GM12878 (cell line): ENCODE results near the gene FFAR2. TPM values are rescaled to one million over a fixed set of nuclear protein-coding genes. Genes with fewer than 3 reads are reported as not detected.

Experiments
- ATAC-seq: fragments of 200-7000 bp; cut with Tn5 transposase; 3 replicates; pipeline ENCODE4 v1.9.1; 2020; ENCODE audit warnings: mild to moderate bottlenecking, moderate library complexity
- BruUV-seq: library from RNA; stranded (reverse); fragments of 400-500 nt; replicated peaks from 2 replicates; lab custom pipeline; 2021; lab: Mats Ljungman, UMichigan
- CTCF ChIA-PET: fragments of 300-600 bp; sonication (Branson Sonifier 250); formaldehyde crosslinking; extraction: SDS; loops from one replicate; lab custom pipeline; 2021; ENCODE audit warnings: inconsistent platforms; lab: Yijun Ruan, JAX
- POLR2A ChIA-PET: fragments of 350-600 bp; formaldehyde crosslinking; extraction: SDS; loops from one replicate; lab custom pipeline; 2021; ENCODE audit warnings: inconsistent platforms; lab: Charles Lee
- RAD21 ChIA-PET: fragments of 300-600 bp; sonication (Branson Sonifier 250); formaldehyde crosslinking; loops from one replicate; lab custom pipeline; 2023; ENCODE audit warnings: antibody characterized with exemption; ENCODE audit not compliant: unreplicated experiment; lab: Charles Lee
- SMC1A ChIA-PET: fragments of 300-600 bp; sonication (Branson Sonifier 250); formaldehyde crosslinking; loops from one replicate; lab custom pipeline; 2023; ENCODE audit not compliant: unreplicated experiment, uncharacterized antibody; lab: Charles Lee
- DNase-seq: peaks from one replicate; pipeline ENCODE4 v3.0.0-alpha.2; 2011; ENCODE audit warnings: low read depth, low spot score
- FAIRE-seq: peaks from 3 replicates; lab custom pipeline; 2011; peaks lifted over from hg19 to GRCh38; lab: Jason Lieb, UNC
- H2AFZ ChIP-seq: 2 replicates; pipeline ENCODE4 v1.6.0; 2011; ENCODE audit warnings: low read depth, low read length, control low read depth; ENCODE audit not compliant: control insufficient read depth
- H3K27ac ChIP-seq: 2 replicates; pipeline ENCODE4 v1.5.1; 2011; ENCODE audit warnings: control low read depth; ENCODE audit not compliant: control insufficient read depth, insufficient read depth
- H3K27me3 ChIP-seq, 2 experiments: replicated peaks in 1 of 2; 2 replicates each; pipeline versions ENCODE4 v1.6.0 to v1.6.1; 2011; ENCODE audit warnings: low read length in 1 of 2; ENCODE audit not compliant: control insufficient read depth in 2 of 2, insufficient read depth in 2 of 2
- H3K36me3 ChIP-seq, 2 experiments: 2 replicates each; pipeline ENCODE4 v1.5.1; 2011; ENCODE audit warnings: low read length in 1 of 2; ENCODE audit not compliant: control insufficient read depth in 2 of 2, insufficient read depth in 2 of 2
- H3K4me1 ChIP-seq: 2 replicates; pipeline ENCODE4 v1.6.1; 2011; ENCODE audit warnings: mild to moderate bottlenecking, low read length, moderate library complexity, mixed read lengths; ENCODE audit not compliant: control insufficient read depth, insufficient read depth
- H3K4me2 ChIP-seq: 2 replicates; pipeline ENCODE4 v1.6.0; 2011; ENCODE audit warnings: control low read depth; ENCODE audit not compliant: control insufficient read depth, insufficient read depth
- H3K4me3 ChIP-seq: fragments of 200-600 bp; sonication (generic); 2 replicates; pipeline ENCODE4 v1.5.1; 2016
- H3K79me2 ChIP-seq: 2 replicates; pipeline ENCODE4 v1.6.0; 2011; ENCODE audit warnings: low read length; ENCODE audit not compliant: control insufficient read depth, insufficient read depth
- H3K9ac ChIP-seq: 2 replicates; pipeline ENCODE4 v1.8.0; 2011; ENCODE audit warnings: low read length, control low read depth, mixed read lengths; ENCODE audit not compliant: control insufficient read depth, insufficient read depth
- H3K9me3 ChIP-seq: replicated peaks from 3 replicates; pipeline ENCODE4 v1.5.1; 2011; ENCODE audit warnings: mild to moderate bottlenecking, low read length; ENCODE audit not compliant: control insufficient read depth, insufficient read depth
- H4K20me1 ChIP-seq: 2 replicates; pipeline ENCODE4 v1.6.0; 2011; ENCODE audit not compliant: control insufficient read depth, insufficient read depth
- BACH1 ChIP-seq: fragments of 450-650 bp; IDR thresholded peaks from 2 replicates; pipeline ENCODE4 v1.6.1; 2017; ENCODE audit warnings: mild to moderate bottlenecking, borderline replicate concordance
- BCL11A ChIP-seq: IDR thresholded peaks from 2 replicates; pipeline ENCODE4 v1.6.1; 2011; ENCODE audit warnings: low read depth, low read length
- CHD2 ChIP-seq: IDR thresholded peaks from 2 replicates; pipeline ENCODE4 v1.6.1; 2011; ENCODE audit warnings: low read depth, low read length, improper control_type of control experiment, borderline replicate concordance
- DPF2 ChIP-seq: fragments of 450-650 bp; IDR thresholded peaks from 2 replicates; pipeline ENCODE4 v1.6.1; 2017; ENCODE audit warnings: mild to moderate bottlenecking
- HDAC2 ChIP-seq: fragments of 200-600 bp; sonication (generic); IDR thresholded peaks from 2 replicates; pipeline ENCODE4 v1.6.1; 2017
- MXI1 ChIP-seq: fragments of 150-350 bp; IDR thresholded peaks from 2 replicates; pipeline ENCODE4 v1.6.1; 2011; ENCODE audit warnings: low read depth, mild to moderate bottlenecking, inconsistent platforms, low read length, improper control_type of control experiment
- NFIC ChIP-seq: IDR thresholded peaks from 2 replicates; pipeline ENCODE4 v1.6.1; 2012; ENCODE audit warnings: low read depth, mild to moderate bottlenecking, inconsistent platforms, low read length, moderate library complexity
- PAX5 ChIP-seq: IDR thresholded peaks from 2 replicates; pipeline ENCODE4 v1.6.1; 2011; ENCODE audit warnings: low read depth, low read length, borderline replicate concordance
- PAX8 ChIP-seq: fragments of 450-650 bp; IDR thresholded peaks from 2 replicates; pipeline ENCODE4 v1.6.1; 2017; ENCODE audit warnings: mild to moderate bottlenecking, moderate library complexity
- RUNX3 ChIP-seq: IDR thresholded peaks from 2 replicates; pipeline ENCODE4 v1.6.1; 2012; ENCODE audit warnings: low read length, inconsistent platforms
- SMAD5 ChIP-seq: IDR thresholded peaks from 2 replicates; pipeline ENCODE4 v1.6.1; 2016; ENCODE audit warnings: antibody characterized with exemption, low read depth
- SP1 ChIP-seq: IDR thresholded peaks from one replicate; pipeline ENCODE4 v1.6.1; 2011; ENCODE audit warnings: low read depth, low read length
- TCF12 ChIP-seq: IDR thresholded peaks from 2 replicates; pipeline ENCODE4 v1.6.1; 2011; ENCODE audit warnings: low read depth, mild to moderate bottlenecking, low read length
- ZBTB4 ChIP-seq: fragments of 450-650 bp; formaldehyde crosslinking; IDR thresholded peaks from 2 replicates; pipeline ENCODE4 v1.4.0; 2022; ENCODE audit warnings: mild to moderate bottlenecking, moderate library complexity
- WGBS: methylation state at CpG from one replicate; pipeline ENCODE4 v1.1.6; 2016; ENCODE audit warnings: low lambda C conversion rate; ENCODE audit not compliant: insufficient replicate concordance, insufficient coverage; ENCODE audit errors: missing lambda C conversion rate; 5-methylcytosine and 5-hydroxymethylcytosine counted together
- in situ Hi-C: fragments of 300-500 bp; cut with MboI; formaldehyde crosslinking; loops from 9 replicates; pipeline ENCODE4 v1.14.3; 2018; ENCODE audit warnings: mixed read lengths
- intact Hi-C: fragments of 100-400 bp; cut with micrococcal nuclease; formaldehyde crosslinking; loops from one replicate; pipeline ENCODE4 v1.14.2; 2022; ENCODE audit not compliant: unreplicated experiment
- polyA plus RNA-seq, 11 experiments: library from polyadenylated mRNA; depleted of rRNA in 4 of 11; unstranded in 6 of 11; stranded (reverse) in 5 of 11; fragments of >200 nt; fragmentation: Nextera tagmentation in 4 of 11; fragmentation: Illumina TruSeq in 1 of 11; extraction: Ambion mirVana in 4 of 11; extraction: Trizol in 1 of 11; gene quantifications; 1 replicate in 1 of 11; 2 replicates in 10 of 11; pipeline versions ENCODE4 v1.2.1 to v1.2.3, GENCODE V29; 2011 to 2016; ENCODE audit warnings: inconsistent platforms in 2 of 11, missing spikeins in 2 of 11, low read depth in 1 of 11
- total RNA-seq, 4 experiments: library from RNA; depleted of rRNA in 3 of 4; stranded (reverse); fragments of >200 nt in 3 of 4; fragmentation: Illumina TruSeq in 1 of 4; extraction: Trizol in 1 of 4; gene quantifications; 2 replicates each; pipeline versions ENCODE4 v1.2.1 to v1.2.3, GENCODE V29; 2013 to 2021

FFAR2 gene
- total and polyA plus RNA-seq, 10 of the 15 experiments (the other 5 are each of a cell fraction or from before 2014, with no cell fraction given), result 0.05 to 4.0 (median 2.1) TPM

GRCh38 chr19:35483089-35483488, 35.0 kb downstream of the FFAR2 start:
- ChIA-PET CTCF (interaction anchor here (0.6 to 5.4 kb wide), 3 partner anchors 12 to 130 kb away, joined by 4 to 55 read pairs (median 6); no protein-coding TSS in a partner anchor), RAD21 (interaction anchor here (1.6 kb wide), 1 partner anchor 12 kb away, joined by 5 read pairs; no protein-coding TSS in a partner anchor), SMC1A (interaction anchor here (2.3 kb wide), 1 partner anchor 13 kb away, joined by 9 read pairs; no protein-coding TSS in a partner anchor), POLR2A (interaction anchor here (0.6 kb wide), 1 partner anchor 14 kb away, joined by 3 read pairs; no protein-coding TSS in a partner anchor)
- DNase-seq (no peak), FAIRE-seq (no peak), ATAC-seq (no peak)
- H3K9me3 ChIP-seq, result no peaks in the 10 kb centered on the region
- H2AFZ ChIP-seq, result no peak overlapping the region
- no peak overlapping the region for H3K27ac ChIP-seq
- peaks cover 14% of the 10 kb centered on the region for H3K4me1 ChIP-seq
- no peaks in the 10 kb centered on the region for H3K79me2 ChIP-seq
- no peaks in the 10 kb centered on the region for H3K27me3 ChIP-seq
- no peak overlapping the region for H3K4me2 ChIP-seq
- H3K36me3 ChIP-seq, result no peaks in the 10 kb centered on the region
- TF ChIP-seq RUNX3, result no peak
- TF ChIP-seq PAX8, result no peak
- TF ChIP-seq SMAD5, result no peak
- no peak for TF ChIP-seq MXI1
- TF ChIP-seq CHD2, result no peak
- H4K20me1 ChIP-seq, result no peaks in the 10 kb centered on the region
- H3K4me3 ChIP-seq, result no peak overlapping the region
- intact Hi-C loops (no loop called here), in situ Hi-C loops (no loop called here)
- H3K9ac ChIP-seq, result no peak overlapping the region
- no TSS peak for BruUV-seq
- WGBS, result 80% methylated on average over 5 of the region's 5 CpGs

- Histone ChIP-seq H3K4me2 (peak overlapping the region; percentile 32; the same call in 1 of the 2 replicates), H2AFZ (peak overlapping the region; percentile 75), H3K4me3 (no peak overlapping the region), H4K20me1 (no peaks in the 10 kb centered on the region), H3K9ac (no peak overlapping the region), H3K4me1 (peaks cover 14% of the 10 kb centered on the region), H3K27me3 (no peaks in the 10 kb centered on the region), H3K27ac (0 out of 2 replicates have a peak overlapping the region, but pooled peaks have one; percentile 17), H3K79me2 (no peaks in the 10 kb centered on the region), H3K36me3 (no peaks in the 10 kb centered on the region), H3K9me3 (no peaks in the 10 kb centered on the region)
- WGBS, result 1% methylated on average over 7 of the region's 7 CpGs
- peak; percentile 99 for ATAC-seq
- in situ Hi-C loops, result no loop called here
- peak; percentile 85 for DNase-seq
- RAD21 ChIA-PET, result interaction anchor here (0.7 to 2.1 kb wide), 6 partner anchors 10 to 210 kb away, joined by 3 to 8 read pairs (median 4); no protein-coding TSS in a partner anchor
- CTCF ChIA-PET, result interaction anchor here (1.0 to 5.4 kb wide), 3 partner anchors 11 to 131 kb away, joined by 3 to 55 read pairs (median 6); no protein-coding TSS in a partner anchor
- SMC1A ChIA-PET, result interaction anchor here (0.6 to 4.1 kb wide), 8 partner anchors 9 to 161 kb away, joined by 3 to 21 read pairs (median 4); no protein-coding TSS in a partner anchor
- POLR2A ChIA-PET, result interaction anchor here (0.6 to 0.8 kb wide), 3 partner anchors 13 to 60 kb away, joined by 3 to 4 read pairs (median 3); no protein-coding TSS in a partner anchor
- peak; percentile 94 for FAIRE-seq
- BruUV-seq, result no TSS peak
- intact Hi-C loops, result no loop called here
- 0 out of 2 replicates have a peak, but pooled peaks have one; percentile 18 for TF ChIP-seq BCL11A
- peak; percentile 73; the same call in 1 of the 2 replicates for TF ChIP-seq BACH1
- TF ChIP-seq DPF2, result peak; percentile 42; the same call in 1 of the 2 replicates
- TF ChIP-seq ZBTB4 (CRISPR knock-in tag), result no peak
- peak; percentile 24 for TF ChIP-seq SP1
- peak; percentile 75 for TF ChIP-seq TCF12
- peak; percentile 26; the same call in 1 of the 2 replicates for TF ChIP-seq PAX5
- peak; percentile 59; the same call in 1 of the 2 replicates for TF ChIP-seq NFIC
- no peak for TF ChIP-seq HDAC2
Measured at GRCh38 chr19:35484252-35485036, 36.4 kb downstream of the FFAR2 start.
